ENCODE data around the gene AHDC1.

DNA sequence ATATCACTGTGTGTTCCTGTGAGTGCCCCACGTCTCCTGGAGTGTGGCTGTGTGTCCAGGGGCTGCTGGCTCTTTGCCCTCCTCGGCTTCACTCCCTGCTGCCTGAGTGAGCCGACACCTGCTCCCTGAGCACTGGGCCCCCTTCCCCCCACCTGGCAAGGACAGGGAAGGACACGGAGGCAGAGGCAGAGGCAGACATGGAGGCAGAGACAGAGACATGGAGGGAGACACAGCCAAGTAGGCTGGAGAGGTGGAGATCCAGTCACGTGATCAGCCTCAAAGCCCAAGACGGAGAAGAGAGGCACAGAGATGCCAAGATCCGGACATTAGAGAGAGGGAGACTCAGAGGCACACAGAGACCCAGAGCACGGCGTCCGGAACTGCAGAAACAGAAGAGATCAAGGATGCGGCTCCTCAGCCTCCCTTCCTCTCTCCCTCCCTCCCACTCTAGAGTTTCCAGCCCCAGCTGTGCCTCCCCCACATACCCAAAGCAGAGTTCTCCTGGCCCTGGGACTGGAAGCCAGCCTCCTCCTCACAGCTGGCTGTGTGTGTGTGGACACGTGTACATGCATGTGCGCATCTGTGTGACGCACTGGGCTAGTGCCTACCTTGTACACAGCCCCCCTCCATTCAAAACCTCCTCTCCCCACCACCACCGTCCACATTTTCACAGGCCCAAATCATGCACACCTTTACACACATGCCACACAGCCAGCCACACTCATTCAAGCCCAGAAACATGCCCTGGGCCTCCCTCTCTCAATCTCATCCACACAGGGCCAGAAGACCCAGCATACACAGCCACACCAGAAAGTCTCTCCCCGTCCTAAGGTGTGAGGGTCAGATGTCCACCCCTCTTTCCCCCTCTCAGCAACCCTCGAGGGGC is 74.9 kb downstream of the AHDC1 start:
- TF ChIP-seq, protein P1, sequence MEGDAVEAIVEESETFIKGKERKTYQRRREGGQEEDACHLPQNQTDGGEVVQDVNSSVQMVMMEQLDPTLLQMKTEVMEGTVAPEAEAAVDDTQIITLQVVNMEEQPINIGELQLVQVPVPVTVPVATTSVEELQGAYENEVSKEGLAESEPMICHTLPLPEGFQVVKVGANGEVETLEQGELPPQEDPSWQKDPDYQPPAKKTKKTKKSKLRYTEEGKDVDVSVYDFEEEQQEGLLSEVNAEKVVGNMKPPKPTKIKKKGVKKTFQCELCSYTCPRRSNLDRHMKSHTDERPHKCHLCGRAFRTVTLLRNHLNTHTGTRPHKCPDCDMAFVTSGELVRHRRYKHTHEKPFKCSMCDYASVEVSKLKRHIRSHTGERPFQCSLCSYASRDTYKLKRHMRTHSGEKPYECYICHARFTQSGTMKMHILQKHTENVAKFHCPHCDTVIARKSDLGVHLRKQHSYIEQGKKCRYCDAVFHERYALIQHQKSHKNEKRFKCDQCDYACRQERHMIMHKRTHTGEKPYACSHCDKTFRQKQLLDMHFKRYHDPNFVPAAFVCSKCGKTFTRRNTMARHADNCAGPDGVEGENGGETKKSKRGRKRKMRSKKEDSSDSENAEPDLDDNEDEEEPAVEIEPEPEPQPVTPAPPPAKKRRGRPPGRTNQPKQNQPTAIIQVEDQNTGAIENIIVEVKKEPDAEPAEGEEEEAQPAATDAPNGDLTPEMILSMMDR (IDR thresholded peaks at IDR 0.05): no peak
- TF ChIP-seq POLR2A (IDR thresholded peaks at IDR 0.05): no peak

Measured in sigmoid colon (tissue), 3 donors.